ENCODE data around the gene BCORL1. TPM values are rescaled to one million over a fixed set of nuclear protein-coding genes. Genes with fewer than 3 reads are reported as not detected.

BCORL1 gene
- total RNA-seq, 1 experiment from 2014 or later = 13.3 TPM

DNA sequence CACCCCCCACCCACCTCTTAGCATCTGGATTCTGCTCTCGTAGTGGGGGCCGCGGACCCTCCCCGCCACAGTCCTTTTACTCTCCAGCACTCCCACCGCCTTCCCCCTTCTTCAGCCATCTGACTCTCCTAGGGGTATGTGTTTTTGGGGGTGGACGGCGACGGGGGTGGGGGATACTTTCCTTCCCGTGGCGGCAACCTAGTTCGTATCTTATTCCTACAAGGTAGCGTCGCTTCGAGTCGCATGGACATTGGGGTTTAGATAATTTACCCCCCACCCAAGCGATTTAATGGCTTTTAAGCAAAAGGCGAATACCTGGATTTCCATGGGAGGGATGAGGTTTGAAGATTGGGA lies 1.3 kb upstream of the BCORL1 start:
- no peak for DNase-seq (ENCODE audit: low spot score)
- Histone ChIP-seq H3K27ac (ENCODE audit: low read depth, low read length, poor library complexity, severe bottlenecking) (no peak overlapping the region), H3K4me1 (ENCODE audit: insufficient read depth, low read length, poor library complexity, severe bottlenecking) (no peaks in the 10 kb centered on the region), H3K9me3 (ENCODE audit: low read depth, low read length, poor library complexity, severe bottlenecking) (no peaks in the 10 kb centered on the region), H3K27me3 (replicated peaks; ENCODE audit: insufficient read depth, low read depth, low read length, poor library complexity) (no peaks in the 10 kb centered on the region), H3K36me3 (ENCODE audit: insufficient read depth, low read length, poor library complexity, severe bottlenecking) (no peaks in the 10 kb centered on the region), H3K4me3 (ENCODE audit: low read depth, low read length, poor library complexity, severe bottlenecking) (no peak overlapping the region)
- no TSS peak for BruUV-seq (replicated peaks)
- TF ChIP-seq EZH2 (IDR thresholded peaks at IDR 0.05; ENCODE audit: borderline replicate concordance, low read depth, low read length, poor library complexity, severe bottlenecking) = no peak
- TF ChIP-seq CTCF (conservative IDR thresholded peaks at IDR 0.05; ENCODE audit: low read depth, low read length) = no peak
- CTCF ChIA-PET = no interaction called here
- POLR2A ChIA-PET (ENCODE audit: low non-redundant PET) = no interaction called here
- intact Hi-C loops (cut with micrococcal nuclease; ENCODE audit: unreplicated experiment) = loop anchor here (10.0 kb wide), 1 partner anchor 46 kb away; no protein-coding TSS in a partner anchor

- ChIA-PET CTCF (no interaction called here), POLR2A (ENCODE audit: low non-redundant PET) (no interaction called here)
- Histone ChIP-seq H3K27me3 (replicated peaks; ENCODE audit: insufficient read depth, low read depth, low read length, poor library complexity) (no peaks in the 10 kb centered on the region), H3K4me3 (ENCODE audit: low read depth, low read length, poor library complexity, severe bottlenecking) (no peak overlapping the region), H3K4me1 (ENCODE audit: insufficient read depth, low read length, poor library complexity, severe bottlenecking) (no peaks in the 10 kb centered on the region), H3K9me3 (ENCODE audit: low read depth, low read length, poor library complexity, severe bottlenecking) (no peaks in the 10 kb centered on the region), H3K27ac (ENCODE audit: low read depth, low read length, poor library complexity, severe bottlenecking) (no peak overlapping the region), H3K36me3 (ENCODE audit: insufficient read depth, low read length, poor library complexity, severe bottlenecking) (no peaks in the 10 kb centered on the region)
- no TSS peak for BruUV-seq (replicated peaks)
- DNase-seq (ENCODE audit: low spot score) = no peak
- TF ChIP-seq EZH2 (IDR thresholded peaks at IDR 0.05; ENCODE audit: borderline replicate concordance, low read depth, low read length, poor library complexity, severe bottlenecking) (no peak), CTCF (conservative IDR thresholded peaks at IDR 0.05; ENCODE audit: low read depth, low read length) (no peak)
- intact Hi-C loops (cut with micrococcal nuclease; ENCODE audit: unreplicated experiment) = loop anchor here (10.0 kb wide), 1 partner anchor 47 kb away; no protein-coding TSS in a partner anchor
These were observed 609 bp upstream of the BCORL1 start for GRCh38 chrX:129981752-129982299.

- no peak for DNase-seq (ENCODE audit: low spot score)
- POLR2A ChIA-PET (ENCODE audit: low non-redundant PET) = interaction anchor here (0.8 kb wide), 1 partner anchor 72 kb away, joined by 9 read pairs; no protein-coding TSS in a partner anchor
- CTCF ChIA-PET = no interaction called here
These were observed 1.2 kb downstream of the BCORL1 start for GRCh38 chrX:129983575-129984110.

More at GRCh38 chrX:129983575-129984110, 1.2 kb downstream of the BCORL1 start:
- no peaks in the 10 kb centered on the region for H3K4me1 ChIP-seq (ENCODE audit: insufficient read depth, low read length, poor library complexity, severe bottlenecking)
- H3K4me3 ChIP-seq (ENCODE audit: low read depth, low read length, poor library complexity, severe bottlenecking) = no peak overlapping the region
- no peaks in the 10 kb centered on the region for H3K36me3 ChIP-seq (ENCODE audit: insufficient read depth, low read length, poor library complexity, severe bottlenecking)
- H3K27me3 ChIP-seq (replicated peaks; ENCODE audit: insufficient read depth, low read depth, low read length, poor library complexity) = no peaks in the 10 kb centered on the region
- H3K27ac ChIP-seq (ENCODE audit: low read depth, low read length, poor library complexity, severe bottlenecking) = no peak overlapping the region
- TF ChIP-seq EZH2 (IDR thresholded peaks at IDR 0.05; ENCODE audit: borderline replicate concordance, low read depth, low read length, poor library complexity, severe bottlenecking) (no peak), CTCF (conservative IDR thresholded peaks at IDR 0.05; ENCODE audit: low read depth, low read length) (no peak)
- no TSS peak for BruUV-seq (replicated peaks)
- intact Hi-C loops (cut with micrococcal nuclease; ENCODE audit: unreplicated experiment) = loop anchor here (10.0 kb wide), 1 partner anchor 49 kb away; no protein-coding TSS in a partner anchor
- H3K9me3 ChIP-seq (ENCODE audit: low read depth, low read length, poor library complexity, severe bottlenecking) = no peaks in the 10 kb centered on the region
